NT2/D1 (cell line): ENCODE data around the gene SGCD.

Source experiments
- DNase-seq: peaks from one replicate; pipeline ENCODE4 v3.0.0-alpha.2; 2011; ENCODE audit warnings: low read depth, low spot score
- H3K27me3 ChIP-seq: 2 replicates; pipeline ENCODE4 v1.6.0; 2011; ENCODE audit warnings: mild to moderate bottlenecking; ENCODE audit not compliant: insufficient read length, insufficient read depth
- H3K36me3 ChIP-seq: 2 replicates; pipeline ENCODE4 v1.6.1; 2011; ENCODE audit warnings: mild to moderate bottlenecking, low read length, mixed read lengths; ENCODE audit not compliant: insufficient read depth, insufficient read length
- H3K4me1 ChIP-seq: 2 replicates; pipeline ENCODE4 v1.5.1; 2011; ENCODE audit not compliant: insufficient read depth, insufficient read length
- H3K4me3 ChIP-seq: 2 replicates; pipeline ENCODE4 v1.5.1; 2011; ENCODE audit warnings: low read depth; ENCODE audit not compliant: insufficient read length
- H3K9ac ChIP-seq: 2 replicates; pipeline ENCODE4 v1.6.0; 2011; ENCODE audit warnings: low read depth; ENCODE audit not compliant: insufficient read length
- H3K9me3 ChIP-seq: 2 replicates; pipeline ENCODE4 v1.5.1; 2011; ENCODE audit warnings: mild to moderate bottlenecking, low read length; ENCODE audit not compliant: insufficient read depth
- SUZ12 ChIP-seq: IDR thresholded peaks from 2 replicates; pipeline ENCODE4 v1.6.1; 2011; ENCODE audit not compliant: insufficient read length, insufficient read depth; ENCODE audit errors: extremely low read depth
- YY1 ChIP-seq: IDR thresholded peaks from 2 replicates; pipeline ENCODE4 v1.6.1; 2011; ENCODE audit not compliant: insufficient read length, insufficient read depth
- ZNF274 ChIP-seq: IDR thresholded peaks from 2 replicates; pipeline ENCODE4 v1.6.1; 2011; ENCODE audit warnings: mild to moderate bottlenecking, low read depth, low read length

SGCD gene

DNA sequence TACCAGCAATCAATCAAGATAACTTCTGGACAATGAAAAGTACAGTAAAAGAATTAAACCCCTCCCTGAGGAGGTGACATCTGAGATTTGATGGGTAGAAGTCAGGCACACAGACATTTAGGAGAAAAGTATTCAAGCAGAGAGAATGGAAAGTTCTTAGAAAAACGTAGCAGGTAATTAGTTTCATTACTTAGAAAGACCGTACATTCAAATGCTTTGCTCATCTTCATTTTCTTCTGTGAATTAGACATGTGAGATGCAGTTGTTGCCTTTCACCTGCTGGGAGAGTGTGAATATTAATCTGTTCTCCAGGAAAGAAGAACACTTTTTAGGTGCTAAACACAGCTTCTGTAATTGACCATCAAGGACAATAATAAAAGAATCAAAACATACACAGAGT lies 451.8 kb downstream of the SGCD start:
- H3K36me3 ChIP-seq = no peaks in the 10 kb centered on the region

DNA sequence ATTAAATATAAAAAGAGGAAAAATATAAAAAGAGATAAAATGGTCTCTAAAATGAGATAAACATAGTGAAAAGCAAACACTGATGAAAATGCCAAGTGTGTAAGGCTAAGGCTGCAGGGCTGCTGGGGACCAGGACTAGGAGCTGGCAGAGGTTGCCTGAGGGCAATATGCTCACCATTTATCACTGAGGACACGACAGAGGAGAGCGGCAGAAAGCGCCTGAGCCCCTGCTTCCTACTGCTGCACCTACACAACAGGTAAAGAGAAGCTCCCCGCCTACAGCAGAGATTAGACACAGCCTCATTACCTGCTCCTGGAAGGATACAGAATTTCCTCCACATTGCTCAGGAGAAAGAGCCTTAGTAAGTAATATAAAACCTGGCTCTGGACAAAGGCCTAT lies 452.5 kb downstream of the SGCD start:
- no peaks in the 10 kb centered on the region for H3K4me1 ChIP-seq
- no peak for DNase-seq
- no peak overlapping the region for H3K4me3 ChIP-seq
- H3K27me3 ChIP-seq = no peaks in the 10 kb centered on the region
- H3K9me3 ChIP-seq = no peaks in the 10 kb centered on the region
- TF ChIP-seq YY1 (no peak), ZNF274 (no peak)
- no peaks in the 10 kb centered on the region for H3K36me3 ChIP-seq
- no peak overlapping the region for H3K9ac ChIP-seq

More for the DNA sequence above, 451.8 kb downstream of the SGCD start:
- no peak overlapping the region for H3K4me3 ChIP-seq
- no peaks in the 10 kb centered on the region for H3K9me3 ChIP-seq
- no peaks in the 10 kb centered on the region for H3K4me1 ChIP-seq
- no peaks in the 10 kb centered on the region for H3K27me3 ChIP-seq
- TF ChIP-seq YY1 (no peak), SUZ12 (no peak), ZNF274 (no peak)
- no peak for DNase-seq
- no peak overlapping the region for H3K9ac ChIP-seq

DNA sequence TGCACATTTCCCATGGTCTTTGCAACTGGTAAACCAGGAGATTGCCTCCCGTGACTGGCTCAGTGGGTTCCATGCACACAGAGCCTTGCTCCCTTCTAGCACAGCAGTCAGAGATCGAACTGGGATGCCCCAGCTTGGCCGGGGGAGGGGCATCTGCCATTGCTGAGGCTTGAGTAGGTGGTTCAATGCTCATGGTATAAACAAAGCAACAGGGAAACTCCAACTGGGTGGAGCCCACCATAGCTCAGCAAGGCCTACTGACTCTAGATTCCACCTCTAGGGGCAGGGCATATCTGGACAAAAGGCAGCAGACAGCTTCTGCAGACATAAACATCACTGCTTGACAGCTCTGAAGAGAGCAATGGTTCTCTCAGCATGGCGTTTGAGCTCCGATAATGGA lies 456.1 kb downstream of the SGCD start:
- Histone ChIP-seq H3K27me3 (no peaks in the 10 kb centered on the region), H3K36me3 (no peaks in the 10 kb centered on the region), H3K9me3 (no peaks in the 10 kb centered on the region), H3K9ac (no peak overlapping the region), H3K4me1 (no peaks in the 10 kb centered on the region), H3K4me3 (no peak overlapping the region)
- no peak for DNase-seq
- TF ChIP-seq YY1 = no peak
- TF ChIP-seq SUZ12 = no peak
- TF ChIP-seq ZNF274 = no peak

DNA sequence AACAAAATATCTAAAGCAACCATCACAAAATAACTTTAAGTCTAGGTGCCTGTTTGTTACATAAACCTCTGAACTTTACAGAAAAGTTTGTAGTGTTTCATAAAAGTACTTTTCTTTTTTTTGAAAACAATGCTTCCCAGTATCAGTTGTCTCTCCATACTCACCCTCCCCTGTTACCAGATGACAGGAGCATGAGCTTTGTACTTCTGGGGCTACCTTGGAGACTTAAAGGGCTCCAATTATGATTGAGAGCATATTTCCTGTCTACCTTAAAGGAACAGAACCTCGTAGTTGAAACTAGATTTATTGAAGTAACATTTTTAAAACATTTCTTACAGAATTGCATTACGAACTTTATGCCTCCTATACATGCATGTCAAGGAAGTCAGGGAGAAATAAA lies 467.7 kb downstream of the SGCD start:
- H3K4me3 ChIP-seq = no peak overlapping the region
- no peak overlapping the region for H3K9ac ChIP-seq
- H3K36me3 ChIP-seq = no peaks in the 10 kb centered on the region
- DNase-seq = no peak
- no peaks in the 10 kb centered on the region for H3K27me3 ChIP-seq
- H3K4me1 ChIP-seq = no peaks in the 10 kb centered on the region
- TF ChIP-seq ZNF274 = no peak
- no peak for TF ChIP-seq SUZ12
- no peak for TF ChIP-seq YY1
- no peaks in the 10 kb centered on the region for H3K9me3 ChIP-seq

DNA sequence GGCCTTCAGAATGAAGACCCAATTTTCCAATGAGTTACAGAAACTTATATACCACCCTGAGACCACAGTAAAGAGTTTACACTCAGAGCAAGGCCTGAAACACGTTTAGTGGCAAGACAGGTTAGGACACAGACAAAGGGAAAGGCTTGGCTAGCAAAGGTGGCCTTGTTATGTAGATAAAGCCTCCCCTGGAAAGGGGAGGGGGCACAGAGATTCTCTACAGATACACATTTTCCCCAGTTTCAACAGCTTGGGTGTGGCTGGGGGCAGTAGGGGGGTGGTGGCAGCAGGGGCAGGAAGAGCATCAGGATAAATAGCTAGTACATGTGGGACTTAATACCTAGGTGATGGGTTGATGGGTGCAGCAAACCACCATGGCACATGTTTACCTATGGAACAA lies 471.2 kb downstream of the SGCD start:
- TF ChIP-seq ZNF274 (no peak), SUZ12 (no peak), YY1 (no peak)
- H3K27me3 ChIP-seq = no peaks in the 10 kb centered on the region
- no peaks in the 10 kb centered on the region for H3K4me1 ChIP-seq
- H3K9me3 ChIP-seq = peaks cover 14% of the 10 kb centered on the region; the same call in 1 of the 2 replicates
- no peak overlapping the region for H3K4me3 ChIP-seq
- no peak overlapping the region for H3K9ac ChIP-seq
- no peaks in the 10 kb centered on the region for H3K36me3 ChIP-seq
- no peak for DNase-seq

DNA sequence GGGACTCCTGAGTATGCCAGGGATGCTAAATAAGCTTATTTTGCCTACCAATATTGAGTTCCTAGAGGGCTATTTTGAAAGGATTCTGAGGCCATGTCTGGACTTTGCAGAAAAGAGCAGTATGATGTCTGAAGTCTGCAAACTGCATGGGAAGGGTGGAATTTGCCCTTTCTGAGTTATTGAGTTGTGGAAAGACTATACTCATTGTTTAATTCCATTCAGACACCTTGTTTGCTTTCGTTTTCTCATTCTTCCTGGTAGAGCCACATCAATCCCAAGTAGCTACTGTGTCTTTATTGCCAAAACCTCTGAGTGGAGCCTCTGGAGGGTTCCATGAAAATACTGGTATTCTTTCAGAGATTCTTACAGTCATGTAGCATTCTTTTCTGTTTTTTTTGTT lies 472.2 kb downstream of the SGCD start:
- Histone ChIP-seq H3K4me1 (no peaks in the 10 kb centered on the region), H3K27me3 (no peaks in the 10 kb centered on the region), H3K36me3 (no peaks in the 10 kb centered on the region), H3K9ac (no peak overlapping the region), H3K4me3 (no peak overlapping the region), H3K9me3 (peaks cover 14% of the 10 kb centered on the region; the same call in 1 of the 2 replicates)
- no peak for DNase-seq
- no peak for TF ChIP-seq ZNF274
- no peak for TF ChIP-seq SUZ12
- TF ChIP-seq YY1 = no peak

DNA sequence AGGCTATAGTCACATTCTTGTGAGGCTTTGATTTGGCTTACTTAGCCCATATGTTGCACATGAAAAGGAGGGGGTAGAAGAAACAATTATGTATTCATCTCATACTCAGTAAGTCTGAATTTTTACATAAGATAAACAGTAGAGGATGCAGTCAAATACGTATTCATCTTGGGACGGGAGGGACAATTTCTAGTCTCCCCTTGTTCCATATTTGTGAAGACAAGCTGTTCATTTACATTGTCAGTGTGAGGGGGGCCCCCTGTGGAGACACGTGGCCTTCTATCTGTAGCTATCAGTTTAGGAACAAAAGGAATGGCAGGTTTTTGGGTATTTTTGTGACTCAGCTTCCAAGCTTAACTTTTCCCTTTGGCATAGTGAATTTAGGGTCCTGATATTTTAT lies 474.0 kb downstream of the SGCD start:
- Histone ChIP-seq H3K4me3 (no peak overlapping the region), H3K36me3 (no peaks in the 10 kb centered on the region), H3K9ac (no peak overlapping the region), H3K4me1 (no peaks in the 10 kb centered on the region), H3K27me3 (no peaks in the 10 kb centered on the region), H3K9me3 (peaks cover 14% of the 10 kb centered on the region; the same call in 1 of the 2 replicates)
- no peak for DNase-seq
- TF ChIP-seq ZNF274 (no peak), SUZ12 (no peak)

DNA sequence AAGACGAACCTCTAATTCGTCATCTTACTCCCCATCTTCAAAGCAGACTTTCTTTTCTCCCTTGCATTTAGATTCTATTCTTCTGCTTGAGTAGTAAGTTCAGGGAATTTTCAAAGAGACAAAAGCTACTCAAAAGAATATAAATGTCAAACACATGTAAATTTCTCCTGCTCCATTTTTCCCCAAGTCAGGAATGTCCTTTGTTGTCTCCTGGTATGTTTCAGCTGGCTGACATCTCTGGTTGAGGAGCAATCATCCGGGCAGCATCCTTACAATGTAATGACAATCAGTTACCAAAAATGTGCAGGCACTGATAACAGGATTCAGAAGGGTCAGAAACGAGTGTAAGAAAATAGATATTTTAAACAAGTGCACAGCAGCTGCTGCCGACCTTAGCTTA lies 475.5 kb downstream of the SGCD start:
- no peak for DNase-seq
- H3K4me1 ChIP-seq = no peaks in the 10 kb centered on the region
- H3K9me3 ChIP-seq = peaks cover 14% of the 10 kb centered on the region; the same call in 1 of the 2 replicates
- H3K36me3 ChIP-seq = no peaks in the 10 kb centered on the region
- TF ChIP-seq YY1 (no peak), ZNF274 (no peak), SUZ12 (no peak)
- no peak overlapping the region for H3K9ac ChIP-seq
- no peaks in the 10 kb centered on the region for H3K27me3 ChIP-seq
- no peak overlapping the region for H3K4me3 ChIP-seq
